B cell (primary cell): ENCODE measurements around the gene ZNF428. TPM values are rescaled to one million over a fixed set of nuclear protein-coding genes. Genes with fewer than 3 reads are reported as not detected.
A peak's percentile ranks its signal among the peaks of the same experiment; 100 is the strongest.

Experiments
- ATAC-seq: fragments of 200-7000 bp; cut with Tn5 transposase; one replicate; pipeline ENCODE4 v1.10.0; 2021; ENCODE audit warnings: low read depth, mild to moderate bottlenecking, moderate number of reproducible peaks, moderate library complexity
- CTCF ChIA-PET: fragments of 350-600 bp; sonication (Branson Sonifier 250); formaldehyde crosslinking; loops from one replicate; lab custom pipeline; 2021; ENCODE audit warnings: antibody characterized with exemption, inconsistent platforms; lab: Charles Lee
- POLR2A ChIA-PET: fragments of 350-600 bp; sonication (Branson Sonifier 250); formaldehyde crosslinking; loops from one replicate; lab custom pipeline; 2021; ENCODE audit warnings: antibody characterized with exemption; lab: Charles Lee
- DNase-seq: peaks from one replicate; pipeline ENCODE4 v3.0.0; 2013
- H2AFZ ChIP-seq: 2 replicates; pipeline ENCODE4 v1.6.1; 2012; ENCODE audit warnings: mild to moderate bottlenecking, low read depth, low read length; ENCODE audit not compliant: insufficient read depth, poor library complexity, severe bottlenecking
- H3K27ac ChIP-seq, 2 donors: 1 replicate in 1 of 2; 2 replicates in 1 of 2; pipeline ENCODE4 v1.5.1; 2012 to 2013; ENCODE audit warnings: low read length in 2 of 2, mild to moderate bottlenecking in 2 of 2, moderate library complexity in 1 of 2
- H3K27me3 ChIP-seq, 4 experiments: fragments of 200-600 bp in 1 of 4; sonication (generic) in 1 of 4; replicated peaks in 1 of 4; 1 replicate in 2 of 4; 2 replicates in 2 of 4; pipeline versions ENCODE4 v1.6.1 to v1.7.0; 2013 to 2016; ENCODE audit warnings: low read length in 3 of 4, mild to moderate bottlenecking in 2 of 4, mixed read lengths in 1 of 4, moderate library complexity in 1 of 4; ENCODE audit not compliant: insufficient read depth in 4 of 4, control insufficient read depth in 3 of 4; ENCODE audit errors: control extremely low read depth in 1 of 4
- H3K36me3 ChIP-seq, 2 experiments: replicated peaks in 1 of 2; 1 replicate in 1 of 2; 2 replicates in 1 of 2; pipeline versions ENCODE4 v1.6.1 to v1.7.1; 2013; ENCODE audit warnings: low read length in 1 of 2; ENCODE audit not compliant: insufficient read depth in 2 of 2, control insufficient read depth in 1 of 2; ENCODE audit errors: control extremely low read depth in 1 of 2, extremely low read depth in 1 of 2
- H3K4me1 ChIP-seq, 2 donors: fragments of 200-600 bp in 1 of 2; sonication (generic) in 1 of 2; 1 replicate in 1 of 2; 2 replicates in 1 of 2; pipeline versions ENCODE4 v1.5.1 to v1.6.1; 2013 to 2017; ENCODE audit warnings: low read length in 2 of 2; ENCODE audit not compliant: control insufficient read depth in 2 of 2, insufficient read depth in 2 of 2
- H3K4me2 ChIP-seq: replicated peaks from 2 replicates; pipeline ENCODE3; 2012; ENCODE audit warnings: mild to moderate bottlenecking, low read depth, low read length; ENCODE audit not compliant: poor library complexity, severe bottlenecking
- H3K4me3 ChIP-seq, 5 experiments: fragments of 200-600 bp in 1 of 5; sonication (generic) in 1 of 5; 1 replicate in 3 of 5; 2 replicates in 2 of 5; pipeline versions ENCODE4 v1.5.1 to v1.7.0; 2011 to 2016; ENCODE audit warnings: low read length in 4 of 5, mild to moderate bottlenecking in 4 of 5, low read depth in 2 of 5, control low read depth in 1 of 5, moderate library complexity in 1 of 5; ENCODE audit not compliant: insufficient read depth in 1 of 5; ENCODE audit errors: control extremely low read depth in 1 of 5, extremely low read depth in 1 of 5
- H3K79me2 ChIP-seq: fragments of 200-600 bp; sonication (generic); one replicate; pipeline ENCODE4 v1.6.0; 2016; ENCODE audit warnings: low read length; ENCODE audit not compliant: control insufficient read depth, insufficient read depth
- H3K9ac ChIP-seq: fragments of 200-600 bp; sonication (generic); 2 replicates; pipeline ENCODE4 v1.6.1; 2017; ENCODE audit warnings: mild to moderate bottlenecking, low read length, moderate library complexity
- H3K9me3 ChIP-seq, 3 donors: one replicate each; pipeline versions ENCODE4 v1.6.1 to v1.7.1; 2013; ENCODE audit warnings: low read length in 2 of 3; ENCODE audit not compliant: control insufficient read depth in 2 of 3, insufficient read depth in 1 of 3; ENCODE audit errors: control extremely low read depth in 1 of 3
- H4K20me1 ChIP-seq: 2 replicates; pipeline ENCODE4 v1.6.0; 2012; ENCODE audit warnings: mild to moderate bottlenecking, low read length; ENCODE audit not compliant: insufficient read depth, control insufficient read depth, poor library complexity, severe bottlenecking
- H3K27ac Mint-ChIP-seq: one replicate; pipeline ENCODE4 v1.8.0; 2021; ENCODE audit warnings: mixed read lengths
- H3K27me3 Mint-ChIP-seq: one replicate; pipeline ENCODE4 v1.8.0; 2021; ENCODE audit warnings: mixed read lengths
- H3K4me1 Mint-ChIP-seq: one replicate; pipeline ENCODE4 v1.8.0; 2021; ENCODE audit warnings: mixed read lengths
- H3K4me3 Mint-ChIP-seq: one replicate; pipeline ENCODE4 v1.8.0; 2021; ENCODE audit warnings: mixed read lengths
- H3K9me3 Mint-ChIP-seq: one replicate; pipeline ENCODE4 v1.8.0; 2022; ENCODE audit warnings: mixed read lengths; ENCODE audit not compliant: insufficient read depth
- CTCF ChIP-seq: fragments of 200-600 bp; IDR thresholded peaks from one replicate; pipeline ENCODE4 v1.8.0; 2022; ENCODE audit warnings: antibody characterized with exemption, mild to moderate bottlenecking
- EZH2 ChIP-seq: IDR thresholded peaks from 2 replicates; pipeline ENCODE4 v1.6.1; 2012; ENCODE audit warnings: borderline replicate concordance, low read depth, mild to moderate bottlenecking, moderate library complexity, low read length; ENCODE audit not compliant: insufficient read depth, poor library complexity, severe bottlenecking
- WGBS: methylation state at CpG from one replicate; pipeline ENCODE4 v1.1.5; 2013; ENCODE audit warnings: missing lambda C conversion rate; ENCODE audit not compliant: insufficient coverage; 5-methylcytosine and 5-hydroxymethylcytosine counted together
- intact Hi-C: fragments of 100-400 bp; cut with micrococcal nuclease; formaldehyde crosslinking; loops from one replicate; pipeline ENCODE4 v1.10.0; 2022
- polyA plus RNA-seq: library from polyadenylated mRNA; depleted of rRNA; stranded (reverse); fragments of >200 nt; gene quantifications from 2 replicates; pipeline ENCODE4 v1.2.3, GENCODE V29; 2012
- total RNA-seq, 2 donors: library from RNA; stranded (reverse); fragments of 120-200 nt in 1 of 2; gene quantifications; 1 replicate in 1 of 2; 2 replicates in 1 of 2; pipeline versions ENCODE4 v1.2.3 to v1.2.4, GENCODE V29; 2013 to 2022

The ZNF428 gene
- total and polyA plus RNA-seq, 2 donors (not counting 1 experiment from before 2014, with no cell fraction given), result 16.9 to 19.7 TPM

GRCh38 chr19:43624933-43625332 is 5.5 kb upstream of the ZNF428 start:
- peaks cover 14% of the 10 kb centered on the region in 2 donors for H3K4me1 ChIP-seq
- intact Hi-C loops, result no loop called here
- no peak overlapping the region for H3K4me3 Mint-ChIP-seq
- peaks cover 15% of the 10 kb centered on the region for H3K27me3 Mint-ChIP-seq
- peaks cover 0 to 27% (median 0%) of the 10 kb centered on the region in 3 donors for H3K9me3 ChIP-seq
- no peaks in the 10 kb centered on the region for H3K36me3 ChIP-seq
- H3K4me2 ChIP-seq, result peak overlapping the region; percentile 61
- CTCF ChIA-PET, result interaction anchor here (0.6 to 3.4 kb wide), 3 partner anchors 70 to 1238 kb away, joined by 4 to 12 read pairs (median 11); no protein-coding TSS in a partner anchor
- no peak overlapping the region for H3K4me3 ChIP-seq
- peak; percentile 75 for ATAC-seq
- H2AFZ ChIP-seq, result peak overlapping the region; percentile 39
- WGBS, result 6% methylated on average over 20 of the region's 30 CpGs
- peaks cover 19% of the 10 kb centered on the region for H3K4me1 Mint-ChIP-seq
- no peaks in the 10 kb centered on the region for H3K79me2 ChIP-seq
- H3K27ac ChIP-seq, result no peak overlapping the region
- no peak overlapping the region for H3K9ac ChIP-seq
- no peak overlapping the region for H3K27ac Mint-ChIP-seq
- TF ChIP-seq CTCF (peak; percentile 61), EZH2 (no peak)
- H3K27me3 ChIP-seq, result peaks cover 0 to 14% (median 7%) of the 10 kb centered on the region in 4 experiments
- peaks cover 16% of the 10 kb centered on the region for H4K20me1 ChIP-seq
- peak; percentile 86 for DNase-seq
- H3K9me3 Mint-ChIP-seq, result no peaks in the 10 kb centered on the region
- POLR2A ChIA-PET, result no interaction called here

- H3K9me3 ChIP-seq, result peaks cover 0 to 28% (median 0%) of the 10 kb centered on the region in 3 donors
- no peaks in the 10 kb centered on the region for H3K79me2 ChIP-seq
- no peak overlapping the region for H3K27ac ChIP-seq
- Mint-ChIP-seq H3K27me3 (peaks cover 15% of the 10 kb centered on the region), H3K9me3 (no peaks in the 10 kb centered on the region), H3K4me1 (peaks cover 24% of the 10 kb centered on the region), H3K27ac (no peak overlapping the region), H3K4me3 (no peak overlapping the region)
- H3K36me3 ChIP-seq, result no peaks in the 10 kb centered on the region
- no peak overlapping the region for H3K9ac ChIP-seq
- no peak overlapping the region for H2AFZ ChIP-seq
- peaks cover 16% of the 10 kb centered on the region for H4K20me1 ChIP-seq
- peaks cover 0 to 14% (median 7%) of the 10 kb centered on the region in 4 experiments for H3K27me3 ChIP-seq
- CTCF ChIA-PET, result interaction anchor here (0.6 to 3.4 kb wide), 2 partner anchors 69 to 1238 kb away, joined by 4 to 12 read pairs; no protein-coding TSS in a partner anchor
- TF ChIP-seq EZH2, result no peak
- TF ChIP-seq CTCF, result no peak
- DNase-seq (no peak), ATAC-seq (no peak)
- intact Hi-C loops, result no loop called here
- H3K4me2 ChIP-seq, result peak overlapping the region; percentile 43
- H3K4me3 ChIP-seq, result no peak overlapping the region
- POLR2A ChIA-PET, result interaction anchor here (0.6 kb wide), 1 partner anchor 27 kb away, joined by 5 read pairs; no protein-coding TSS in a partner anchor
- 87% methylated on average over 35 of the region's 35 CpGs for WGBS
- H3K4me1 ChIP-seq, result peaks cover 15 to 17% of the 10 kb centered on the region in 2 donors
Measured at GRCh38 chr19:43623889-43624670, 4.7 kb upstream of the ZNF428 start.
